ENCODE data around the gene CHD9NB.
"Not testable (repeated sequence)": the region's sequence is repeated elsewhere in the genome, so short reads cannot be mapped to it uniquely, and the experiment has no call there.

Gene CHD9NB

GRCh38 chr16:53045341-53046220 lies 7.1 kb downstream of the CHD9NB start:
- peaks cover 14% of the 10 kb centered on the region for H3K4me1 ChIP-seq (ENCODE audit: insufficient read depth, low read length)
- H3K9me3 ChIP-seq (ENCODE audit: low read length) = peaks cover 2% of the 10 kb centered on the region
- H2AFZ ChIP-seq (ENCODE audit: low read depth, low read length) = no peak overlapping the region
- H3K4me3 ChIP-seq (ENCODE audit: low read length) = no peak overlapping the region
- H3K36me3 ChIP-seq (ENCODE audit: insufficient read depth, low read length) = no peaks in the 10 kb centered on the region
- H3K27me3 ChIP-seq (ENCODE audit: insufficient read depth, low read length) = no peaks in the 10 kb centered on the region

- Histone ChIP-seq H3K4me3 (ENCODE audit: low read length) (no peak overlapping the region), H3K4me1 (ENCODE audit: insufficient read depth, low read length) (peaks cover 14% of the 10 kb centered on the region), H2AFZ (ENCODE audit: low read depth, low read length) (peak overlapping the region; percentile 68), H3K9me3 (ENCODE audit: low read length) (peaks cover 2% of the 10 kb centered on the region), H3K27me3 (ENCODE audit: insufficient read depth, low read length) (no peaks in the 10 kb centered on the region), H3K36me3 (ENCODE audit: insufficient read depth, low read length) (no peaks in the 10 kb centered on the region)
These were observed 8.6 kb downstream of the CHD9NB start for GRCh38 chr16:53043986-53044601.

- peaks cover 14% of the 10 kb centered on the region for H3K4me1 ChIP-seq (ENCODE audit: insufficient read depth, low read length)
- H2AFZ ChIP-seq (ENCODE audit: low read depth, low read length) = no peak overlapping the region
- H3K4me3 ChIP-seq (ENCODE audit: low read length) = no peak overlapping the region
- no peaks in the 10 kb centered on the region for H3K36me3 ChIP-seq (ENCODE audit: insufficient read depth, low read length)
- peaks cover 2% of the 10 kb centered on the region for H3K9me3 ChIP-seq (ENCODE audit: low read length)
- H3K27me3 ChIP-seq (ENCODE audit: insufficient read depth, low read length) = no peaks in the 10 kb centered on the region
These were observed 9.3 kb downstream of the CHD9NB start for GRCh38 chr16:53043428-53043831.

- H3K36me3 ChIP-seq (ENCODE audit: insufficient read depth, low read length) = no peaks in the 10 kb centered on the region
- H3K9me3 ChIP-seq (ENCODE audit: low read length) = peaks cover 1% of the 10 kb centered on the region
These were observed 10.4 kb downstream of the CHD9NB start for GRCh38 chr16:53042235-53042701.

GRCh38 chr16:53041320-53042051 lies 11.2 kb downstream of the CHD9NB start:
- Histone ChIP-seq H3K4me3 (ENCODE audit: low read length) (no peak overlapping the region), H3K4me1 (ENCODE audit: insufficient read depth, low read length) (peaks cover 14% of the 10 kb centered on the region)

More at GRCh38 chr16:53042235-53042701, 10.4 kb downstream of the CHD9NB start:
- no peak overlapping the region for H2AFZ ChIP-seq (ENCODE audit: low read depth, low read length)
- no peaks in the 10 kb centered on the region for H3K27me3 ChIP-seq (ENCODE audit: insufficient read depth, low read length)
- H3K4me1 ChIP-seq (ENCODE audit: insufficient read depth, low read length) = peaks cover 14% of the 10 kb centered on the region
- H3K4me3 ChIP-seq (ENCODE audit: low read length) = no peak overlapping the region

GRCh38 chr16:53040788-53041187 lies 11.9 kb downstream of the CHD9NB start:
- H3K4me3 ChIP-seq (ENCODE audit: low read length) = no peak overlapping the region
- H3K36me3 ChIP-seq (ENCODE audit: insufficient read depth, low read length) = no peaks in the 10 kb centered on the region
- no peaks in the 10 kb centered on the region for H3K9me3 ChIP-seq (ENCODE audit: low read length)
- H3K27me3 ChIP-seq (ENCODE audit: insufficient read depth, low read length) = no peaks in the 10 kb centered on the region
- no peak overlapping the region for H2AFZ ChIP-seq (ENCODE audit: low read depth, low read length)
- H3K4me1 ChIP-seq (ENCODE audit: insufficient read depth, low read length) = peaks cover 14% of the 10 kb centered on the region

More at GRCh38 chr16:53041320-53042051, 11.2 kb downstream of the CHD9NB start:
- Histone ChIP-seq H3K36me3 (ENCODE audit: insufficient read depth, low read length) (no peaks in the 10 kb centered on the region), H3K9me3 (ENCODE audit: low read length) (no peaks in the 10 kb centered on the region), H2AFZ (ENCODE audit: low read depth, low read length) (no peak overlapping the region), H3K27me3 (ENCODE audit: insufficient read depth, low read length) (no peaks in the 10 kb centered on the region)

- not testable (repeated sequence) for H3K27me3 ChIP-seq (ENCODE audit: insufficient read depth, low read length); H3K9me3 ChIP-seq (ENCODE audit: low read length)
These were observed 16.0 kb downstream of the CHD9NB start for GRCh38 chr16:53036711-53037110.

GRCh38 chr16:53036066-53036465 lies 16.6 kb downstream of the CHD9NB start:
- Histone ChIP-seq H3K36me3 (ENCODE audit: insufficient read depth, low read length) (no peaks in the 10 kb centered on the region), H3K27me3 (ENCODE audit: insufficient read depth, low read length) (no peaks in the 10 kb centered on the region), H3K9me3 (ENCODE audit: low read length) (peaks cover 8% of the 10 kb centered on the region), H3K4me1 (ENCODE audit: insufficient read depth, low read length) (peaks cover 5% of the 10 kb centered on the region), H2AFZ (ENCODE audit: low read depth, low read length) (no peak overlapping the region), H3K4me3 (ENCODE audit: low read length) (no peak overlapping the region)

More at GRCh38 chr16:53036711-53037110, 16.0 kb downstream of the CHD9NB start:
- H3K4me1 ChIP-seq (ENCODE audit: insufficient read depth, low read length); H3K4me3 ChIP-seq (ENCODE audit: low read length); H2AFZ ChIP-seq (ENCODE audit: low read depth, low read length); H3K36me3 ChIP-seq (ENCODE audit: insufficient read depth, low read length): not testable (repeated sequence)

GRCh38 chr16:53035176-53035942 lies 17.3 kb downstream of the CHD9NB start:
- Histone ChIP-seq H3K4me1 (ENCODE audit: insufficient read depth, low read length) (peaks cover 5% of the 10 kb centered on the region), H2AFZ (ENCODE audit: low read depth, low read length) (no peak overlapping the region), H3K27me3 (ENCODE audit: insufficient read depth, low read length) (no peaks in the 10 kb centered on the region), H3K9me3 (ENCODE audit: low read length) (peaks cover 8% of the 10 kb centered on the region), H3K36me3 (ENCODE audit: insufficient read depth, low read length) (no peaks in the 10 kb centered on the region), H3K4me3 (ENCODE audit: low read length) (no peak overlapping the region)

- no peak overlapping the region for H3K4me3 ChIP-seq (ENCODE audit: low read length)
- no peak overlapping the region for H2AFZ ChIP-seq (ENCODE audit: low read depth, low read length)
- peaks cover 5% of the 10 kb centered on the region for H3K4me1 ChIP-seq (ENCODE audit: insufficient read depth, low read length)
- peaks cover 8% of the 10 kb centered on the region for H3K9me3 ChIP-seq (ENCODE audit: low read length)
- H3K27me3 ChIP-seq (ENCODE audit: insufficient read depth, low read length) = no peaks in the 10 kb centered on the region
- no peaks in the 10 kb centered on the region for H3K36me3 ChIP-seq (ENCODE audit: insufficient read depth, low read length)
These were observed 18.4 kb downstream of the CHD9NB start for GRCh38 chr16:53034306-53034705.

GRCh38 chr16:53031323-53031942 lies 21.3 kb downstream of the CHD9NB start:
- no peak overlapping the region for H2AFZ ChIP-seq (ENCODE audit: low read depth, low read length)

GRCh38 chr16:53029971-53030370 lies 22.7 kb downstream of the CHD9NB start:
- Histone ChIP-seq H3K27me3 (ENCODE audit: insufficient read depth, low read length) (no peaks in the 10 kb centered on the region), H2AFZ (ENCODE audit: low read depth, low read length) (no peak overlapping the region), H3K4me1 (ENCODE audit: insufficient read depth, low read length) (peaks cover 5% of the 10 kb centered on the region), H3K4me3 (ENCODE audit: low read length) (no peak overlapping the region), H3K9me3 (ENCODE audit: low read length) (peaks cover 8% of the 10 kb centered on the region), H3K36me3 (ENCODE audit: insufficient read depth, low read length) (no peaks in the 10 kb centered on the region)

More at GRCh38 chr16:53031323-53031942, 21.3 kb downstream of the CHD9NB start:
- no peak overlapping the region for H3K4me3 ChIP-seq (ENCODE audit: low read length)
- no peaks in the 10 kb centered on the region for H3K27me3 ChIP-seq (ENCODE audit: insufficient read depth, low read length)
- no peaks in the 10 kb centered on the region for H3K36me3 ChIP-seq (ENCODE audit: insufficient read depth, low read length)
- peaks cover 5% of the 10 kb centered on the region for H3K4me1 ChIP-seq (ENCODE audit: insufficient read depth, low read length)
- H3K9me3 ChIP-seq (ENCODE audit: low read length) = peaks cover 8% of the 10 kb centered on the region
